Right ventricle myocardium superior (tissue), 1 donor: ENCODE results near the gene TSACC. TPM values are rescaled to one million over a fixed set of nuclear protein-coding genes. Genes with fewer than 3 reads are reported as not detected.
A peak's percentile ranks its signal among the peaks of the same experiment; 100 is the strongest.
"Not testable (repeated sequence)": the region's sequence is repeated elsewhere in the genome, so short reads cannot be mapped to it uniquely, and the experiment has no call there.

Experiments
- ATAC-seq: fragments of 200-7000 bp; cut with Tn5 transposase; one replicate; pipeline ENCODE4 v1.9.1; 2020; ENCODE audit warnings: mild to moderate bottlenecking; ENCODE audit not compliant: poor library complexity
- DNase-seq: peaks from one replicate; pipeline ENCODE4 v3.0.0-alpha.2; 2020
- intact Hi-C: fragments of 100-400 bp; cut with DNase I; formaldehyde crosslinking; loops from one replicate; pipeline ENCODE4 v1.11.2; 2022
- total RNA-seq: library from RNA; stranded (reverse); fragmentation: NEBNext Ultra II Directional; extraction: Animal tissue kit (Norgen Biotek cat#: 25700); gene quantifications from one replicate; pipeline ENCODE4 v1.2.1, GENCODE V29; 2021
- donor health status: DM: no; HTN: yes; CAD: no; lungs with severe emphysema.

Gene TSACC
- total RNA-seq, 1 donor from 2014 or later: not detected

GRCh38 chr1:156342166-156342955, 4.0 kb downstream of the TSACC start:
- ATAC-seq: no peak
- intact Hi-C loops: no loop called here
- DNase-seq: no peak

GRCh38 chr1:156344409-156344808, 6.1 kb downstream of the TSACC start:
- ATAC-seq (no peak), DNase-seq (no peak)
- intact Hi-C loops: no loop called here

- ATAC-seq, DNase-seq, intact Hi-C loops: not testable (repeated sequence)
Observed at GRCh38 chr1:156346035-156346434, 7.7 kb downstream of the TSACC start.

GRCh38 chr1:156346636-156347035, 8.3 kb downstream of the TSACC start:
- ATAC-seq (no peak), DNase-seq (no peak)
- intact Hi-C loops: no loop called here

DNA sequence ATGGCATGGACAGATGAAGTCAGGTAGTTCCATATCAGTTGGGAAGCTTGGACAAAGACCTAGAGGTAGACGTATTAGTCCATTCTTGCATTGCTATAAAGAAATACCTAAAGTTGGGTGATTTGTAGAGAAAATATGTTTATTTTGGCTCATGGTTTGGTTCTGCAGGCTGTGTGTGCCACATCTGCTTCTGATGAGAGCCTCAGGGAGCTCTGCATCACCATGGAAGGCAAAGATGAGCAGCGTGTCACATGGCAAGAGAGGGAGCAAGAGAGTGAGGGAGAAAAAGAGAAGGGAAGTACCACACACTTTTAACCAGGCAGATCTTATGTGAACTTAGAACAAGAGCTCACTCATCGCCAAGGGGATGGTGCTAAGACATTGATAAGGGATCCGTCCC, 9.0 kb downstream of the TSACC start:
- intact Hi-C loops: no loop called here
- no peak for DNase-seq
- ATAC-seq: no peak

DNA sequence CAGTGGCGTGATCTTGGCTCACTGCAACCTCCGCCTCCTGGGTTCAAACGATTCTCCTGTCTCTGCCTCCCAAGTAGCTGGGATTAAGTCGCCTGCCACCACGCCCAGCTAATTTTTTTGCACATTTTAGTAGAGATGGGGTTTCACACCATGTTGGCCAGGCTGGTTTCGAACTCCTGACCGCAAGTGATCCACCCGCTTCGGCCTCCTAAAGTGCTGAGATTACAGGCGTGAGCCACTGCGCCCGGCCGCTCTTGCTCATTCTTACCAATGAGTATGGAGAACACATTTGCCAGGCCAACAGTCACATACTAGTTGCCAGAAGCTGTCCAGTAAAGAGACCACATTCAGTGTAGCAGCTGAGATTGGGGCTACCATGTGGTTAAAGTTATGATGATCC, 14.2 kb downstream of the TSACC start:
- ATAC-seq, DNase-seq, intact Hi-C loops: not testable (repeated sequence)

- intact Hi-C loops: no loop called here
- DNase-seq (no peak), ATAC-seq (no peak)
Observed at GRCh38 chr1:156356262-156356874, 18.0 kb downstream of the TSACC start.

GRCh38 chr1:156356875-156357534, 18.7 kb downstream of the TSACC start:
- intact Hi-C loops: no loop called here
- DNase-seq (no peak), ATAC-seq (peak; percentile 89)

DNA sequence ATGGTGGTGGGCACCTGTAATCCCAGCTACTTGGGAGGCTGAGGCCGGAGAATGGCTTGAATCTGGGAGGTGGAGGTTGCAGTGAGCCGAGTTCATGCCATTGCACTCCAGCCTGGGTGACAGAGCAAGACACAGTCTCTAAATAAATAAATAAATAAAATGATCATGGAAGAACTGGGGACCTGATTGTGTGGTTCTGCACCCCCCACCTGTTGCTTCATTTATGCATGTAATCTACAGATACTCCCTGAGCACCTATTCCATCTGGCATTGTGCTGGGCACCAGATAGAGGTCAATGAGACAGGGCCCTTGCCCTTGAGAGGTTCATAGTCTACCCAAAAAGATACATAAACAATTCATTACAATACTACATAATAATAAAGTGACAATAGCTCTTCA, 19.7 kb downstream of the TSACC start:
- intact Hi-C loops: no loop called here
- DNase-seq (no peak), ATAC-seq (no peak)

GRCh38 chr1:156358641-156359040, 20.3 kb downstream of the TSACC start:
- DNase-seq: no peak
- intact Hi-C loops: no loop called here
- ATAC-seq: no peak

DNA sequence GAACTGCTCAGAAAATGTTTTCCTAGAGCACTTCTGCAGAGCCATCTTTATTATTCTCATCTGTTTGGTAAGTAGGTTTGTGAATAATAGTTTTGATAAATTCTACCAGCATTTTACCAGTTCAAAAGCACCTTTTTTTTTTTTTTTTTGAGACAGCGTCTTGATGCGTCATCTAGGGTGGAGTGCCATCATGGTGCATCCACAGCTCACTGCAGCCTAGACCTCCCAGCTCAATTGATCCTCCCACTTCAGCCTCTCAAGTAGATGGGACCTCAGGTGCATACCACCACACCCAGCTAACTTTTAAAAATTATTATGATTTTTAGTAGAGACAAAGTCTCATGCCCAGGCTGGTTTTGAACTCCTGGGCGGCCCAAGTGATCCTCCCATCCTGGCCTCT, 20.9 kb downstream of the TSACC start:
- DNase-seq: no peak
- intact Hi-C loops: no loop called here
- ATAC-seq: no peak

GRCh38 chr1:156359973-156360372, 21.6 kb downstream of the TSACC start:
- ATAC-seq (no peak), DNase-seq (no peak)
- intact Hi-C loops: no loop called here

DNA sequence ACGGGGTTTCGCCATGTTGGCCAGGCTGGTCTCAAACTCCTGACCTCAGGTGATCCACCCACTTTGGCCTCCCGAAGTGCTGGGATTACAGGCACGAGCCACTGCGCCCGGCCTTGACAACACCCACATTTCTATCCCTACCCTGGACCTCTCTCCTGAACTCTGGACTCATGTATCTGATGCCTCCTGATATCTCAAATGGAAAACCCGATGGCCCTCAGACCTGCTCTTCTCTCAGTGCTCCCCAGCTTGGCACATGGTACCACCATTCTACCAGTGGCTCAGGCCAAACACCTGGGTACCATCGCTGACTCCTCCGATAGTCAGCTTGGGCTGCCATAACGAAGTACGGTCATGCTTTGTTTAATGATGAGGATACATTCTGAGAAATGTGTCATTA, 22.2 kb downstream of the TSACC start:
- intact Hi-C loops: no loop called here
- no peak for DNase-seq
- no peak for ATAC-seq

DNA sequence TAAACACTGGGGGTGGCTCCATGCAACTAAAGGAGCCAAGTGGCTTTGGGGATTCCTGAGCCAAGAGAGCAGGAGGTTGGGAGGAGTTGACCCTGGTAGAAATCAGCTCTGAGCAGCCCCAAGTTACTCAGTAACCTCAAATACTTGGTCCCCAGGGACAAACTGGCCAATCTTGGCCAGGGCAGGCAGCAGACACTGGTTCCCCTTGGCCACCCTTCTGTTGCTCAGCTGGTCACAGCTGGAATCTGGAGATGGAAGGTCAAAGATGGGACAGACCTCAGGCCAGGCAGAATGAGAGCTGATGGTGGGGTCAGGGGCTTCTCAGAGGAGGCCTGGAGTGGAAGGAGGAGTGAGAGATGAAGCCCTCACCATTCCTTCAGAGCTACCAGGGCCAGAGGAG, 27.4 kb downstream of the TSACC start:
- ATAC-seq (no peak), DNase-seq (no peak)
- intact Hi-C loops: no loop called here

GRCh38 chr1:156366378-156367166, 28.2 kb downstream of the TSACC start:
- intact Hi-C loops: no loop called here
- ATAC-seq (no peak), DNase-seq (no peak)

- ATAC-seq (no peak), DNase-seq (no peak)
- intact Hi-C loops: no loop called here
Observed at GRCh38 chr1:156367383-156368156, 29.2 kb downstream of the TSACC start.

DNA sequence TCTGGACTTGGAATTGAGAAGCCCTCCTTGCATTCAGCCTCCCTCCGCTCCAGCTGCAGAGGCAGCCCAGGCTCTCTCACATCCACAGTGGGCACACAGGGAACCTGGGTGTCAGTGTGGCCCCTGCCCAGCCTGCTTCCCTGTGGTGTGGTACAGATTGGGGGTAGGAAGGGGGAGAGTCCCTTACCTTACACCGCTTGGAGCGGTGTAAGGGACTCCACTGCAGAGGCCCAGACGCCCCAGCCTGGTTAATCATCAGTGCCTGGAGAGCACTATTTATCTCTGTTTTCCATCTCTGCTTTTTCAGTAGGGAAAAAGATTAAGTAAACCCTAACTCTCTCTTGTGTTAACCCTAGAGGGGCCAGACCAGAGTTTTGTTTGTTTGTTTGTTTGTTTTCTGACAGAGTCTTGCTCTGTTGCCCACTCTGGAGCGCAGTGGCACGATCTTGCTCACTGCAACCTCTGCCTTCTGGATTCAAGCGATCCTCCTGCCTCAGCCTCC, 29.9 kb downstream of the TSACC start:
- ATAC-seq: no peak
- no peak for DNase-seq
- intact Hi-C loops: no loop called here
